Loucy (cell line): ENCODE results near the gene TIRAP.

Experiments used
- EZH2phosphoT487 ChIP-seq: fragments of 200-600 bp; IDR thresholded peaks from 2 replicates; pipeline ENCODE4 v1.6.1; 2018; ENCODE audit warnings: antibody characterized with exemption, mild to moderate bottlenecking, moderate library complexity, borderline replicate concordance
- TF ChIP-seq, protein P1 (sequence below): fragments of 200-600 bp; sonication (generic); conservative IDR thresholded peaks from 2 replicates; pipeline ENCODE4 v1.5.1; 2014; ENCODE audit warnings: mild to moderate bottlenecking, antibody characterized with exemption, low read length

DNA sequence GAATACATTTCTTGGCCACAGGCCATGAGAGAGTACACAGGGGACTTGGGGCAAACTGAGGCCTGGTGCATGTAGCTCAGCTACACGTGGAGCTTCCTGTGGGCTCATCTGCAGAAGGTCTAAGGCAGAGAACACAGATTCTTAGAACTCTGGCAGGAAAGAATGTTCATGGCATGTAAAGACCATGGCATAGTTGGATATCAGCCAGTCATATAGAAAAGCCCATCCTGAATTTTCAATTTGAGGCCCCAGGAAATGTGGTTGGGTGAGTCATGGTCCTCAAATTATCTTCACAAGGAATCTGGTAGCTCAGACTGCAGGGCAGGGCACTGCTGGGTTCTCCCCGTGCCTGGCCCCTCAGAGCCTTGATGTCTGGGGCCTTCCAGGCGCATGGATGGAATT, 58.9 kb downstream of the TIRAP start:
- TF ChIP-seq, protein P1, sequence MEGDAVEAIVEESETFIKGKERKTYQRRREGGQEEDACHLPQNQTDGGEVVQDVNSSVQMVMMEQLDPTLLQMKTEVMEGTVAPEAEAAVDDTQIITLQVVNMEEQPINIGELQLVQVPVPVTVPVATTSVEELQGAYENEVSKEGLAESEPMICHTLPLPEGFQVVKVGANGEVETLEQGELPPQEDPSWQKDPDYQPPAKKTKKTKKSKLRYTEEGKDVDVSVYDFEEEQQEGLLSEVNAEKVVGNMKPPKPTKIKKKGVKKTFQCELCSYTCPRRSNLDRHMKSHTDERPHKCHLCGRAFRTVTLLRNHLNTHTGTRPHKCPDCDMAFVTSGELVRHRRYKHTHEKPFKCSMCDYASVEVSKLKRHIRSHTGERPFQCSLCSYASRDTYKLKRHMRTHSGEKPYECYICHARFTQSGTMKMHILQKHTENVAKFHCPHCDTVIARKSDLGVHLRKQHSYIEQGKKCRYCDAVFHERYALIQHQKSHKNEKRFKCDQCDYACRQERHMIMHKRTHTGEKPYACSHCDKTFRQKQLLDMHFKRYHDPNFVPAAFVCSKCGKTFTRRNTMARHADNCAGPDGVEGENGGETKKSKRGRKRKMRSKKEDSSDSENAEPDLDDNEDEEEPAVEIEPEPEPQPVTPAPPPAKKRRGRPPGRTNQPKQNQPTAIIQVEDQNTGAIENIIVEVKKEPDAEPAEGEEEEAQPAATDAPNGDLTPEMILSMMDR, result no peak
- TF ChIP-seq EZH2phosphoT487, result no peak
